ENCODE results near the gene CT55. TPM values are rescaled to one million over a fixed set of nuclear protein-coding genes. Genes with fewer than 3 reads are reported as not detected.
"Not testable (repeated sequence)": the region's sequence is repeated elsewhere in the genome, so short reads cannot be mapped to it uniquely, and the experiment has no call there.

CT55 gene, protein sequence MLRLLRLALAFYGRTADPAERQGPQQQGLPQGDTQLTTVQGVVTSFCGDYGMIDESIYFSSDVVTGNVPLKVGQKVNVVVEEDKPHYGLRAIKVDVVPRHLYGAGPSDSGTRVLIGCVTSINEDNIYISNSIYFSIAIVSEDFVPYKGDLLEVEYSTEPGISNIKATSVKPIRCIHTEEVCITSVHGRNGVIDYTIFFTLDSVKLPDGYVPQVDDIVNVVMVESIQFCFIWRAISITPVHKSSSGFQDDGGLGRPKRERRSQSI
- polyA plus RNA-seq (2014; cell fraction: cytosol; rRNA removed) = 0.34 TPM in 1 of 2 replicates, not detected in the other
- polyA plus RNA-seq (2014; cell fraction: nucleus; rRNA removed) = 0.21 TPM in 1 of 2 replicates, not detected in the other

DNA sequence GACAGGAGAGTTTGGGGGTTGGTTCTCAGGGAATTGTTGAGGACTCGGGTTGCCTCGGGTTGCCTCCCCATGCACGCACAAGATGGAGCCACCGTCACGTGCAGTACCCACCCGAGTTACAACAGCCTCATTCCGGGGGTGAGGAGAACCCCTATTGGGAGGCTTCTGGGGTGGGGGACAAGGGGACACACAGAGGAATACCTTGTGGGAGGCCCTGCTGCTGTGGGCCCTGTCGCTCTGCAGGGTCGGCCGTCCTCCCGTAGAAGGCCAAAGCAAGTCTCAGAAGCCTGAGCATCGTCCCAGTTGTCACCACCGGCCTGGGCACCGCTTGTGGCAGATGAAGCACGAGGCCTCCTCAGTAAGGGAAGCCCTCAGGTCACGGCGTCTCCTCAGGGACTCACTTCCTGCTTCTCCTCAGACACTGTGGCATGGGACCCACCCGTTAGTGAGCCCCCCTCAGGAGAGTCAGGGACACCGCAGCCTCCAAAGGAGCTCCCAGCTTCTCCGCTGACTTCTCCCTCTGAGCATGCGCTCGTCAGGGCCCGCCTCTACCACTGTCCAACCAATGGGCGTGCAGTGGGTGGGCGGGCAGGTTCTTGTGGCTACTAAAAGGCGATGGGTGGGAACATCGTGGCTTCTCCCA is at the start of gene CT55:
CT55 (minus strand) TSS at position 522 of the 643 bp plus-strand sequence; CDS start at position 295, 227 bp downstream.
- DNase-seq (ENCODE audit: low spot score) = peak; percentile 2

DNA sequence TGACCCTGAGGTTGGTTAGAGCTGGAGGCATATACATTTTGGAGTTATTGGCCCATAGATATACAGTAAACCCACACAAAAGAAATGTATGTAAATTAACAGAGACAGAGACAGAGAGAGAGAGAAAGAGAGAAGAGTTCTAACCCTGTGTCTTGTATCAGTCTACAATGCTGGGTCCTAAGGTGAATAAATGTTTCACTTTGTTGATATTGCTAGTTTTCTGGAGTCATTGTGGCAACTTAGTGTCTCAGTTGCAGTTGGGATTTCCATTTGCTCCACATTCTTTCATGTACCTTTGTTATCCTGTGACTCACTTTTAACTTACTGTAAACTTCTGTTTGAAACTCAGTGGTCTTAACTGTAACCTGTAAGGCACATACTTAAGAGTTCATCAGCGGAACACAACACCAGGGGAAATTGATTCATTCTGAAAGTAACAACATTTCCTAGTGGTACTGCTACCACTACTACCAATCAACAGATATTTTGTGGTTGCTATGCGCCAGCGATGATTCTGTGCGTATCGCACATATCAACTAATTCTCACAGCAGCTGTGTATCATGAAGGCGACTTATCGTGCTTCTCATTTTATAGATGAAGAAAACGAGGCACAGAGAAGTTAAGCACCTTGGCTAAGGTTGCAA is 42.1 kb upstream of the CT55 start:
- no peak for DNase-seq (ENCODE audit: low spot score)

DNA sequence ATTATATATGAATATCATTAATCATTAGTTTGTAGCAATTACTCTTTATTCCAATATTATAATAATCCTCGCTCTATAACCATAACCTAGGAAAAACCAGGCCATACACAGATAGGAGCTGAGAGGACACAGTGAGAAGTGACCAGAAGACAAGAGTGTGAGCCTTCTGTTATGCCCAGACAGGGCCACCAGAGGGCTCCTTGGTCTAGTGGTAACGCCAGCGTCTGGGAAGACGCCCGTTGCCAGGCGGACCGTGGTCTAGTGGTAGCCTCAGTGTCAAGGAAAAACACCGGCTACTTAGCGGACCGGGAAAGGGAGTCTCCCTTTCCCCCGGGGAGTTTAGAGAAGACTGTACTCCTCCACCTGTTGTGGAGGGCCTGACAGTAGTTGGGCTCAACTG is 35.2 kb upstream of the CT55 start:
- DNase-seq (ENCODE audit: low spot score) = not testable (repeated sequence)

DNA sequence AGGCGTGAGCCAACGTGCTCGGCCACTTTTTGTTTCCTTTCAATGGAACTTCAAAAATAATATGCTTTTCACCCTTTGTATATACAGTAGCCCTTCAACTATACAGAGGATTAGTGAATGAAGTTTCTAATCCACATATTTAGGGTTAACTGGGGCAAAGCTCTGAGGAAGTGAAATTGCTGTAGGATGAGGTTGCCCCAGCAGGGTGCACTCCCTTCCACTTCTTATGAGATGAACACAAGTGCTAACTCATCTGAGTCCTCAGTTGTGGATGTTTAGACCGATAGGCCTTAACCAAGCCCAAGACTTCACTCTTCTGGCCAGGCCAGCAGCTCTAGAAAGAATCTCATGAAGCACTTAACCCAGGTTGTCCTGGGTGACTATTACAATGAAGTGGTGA is 29.1 kb upstream of the CT55 start:
- no peak for DNase-seq (ENCODE audit: low spot score)

DNA sequence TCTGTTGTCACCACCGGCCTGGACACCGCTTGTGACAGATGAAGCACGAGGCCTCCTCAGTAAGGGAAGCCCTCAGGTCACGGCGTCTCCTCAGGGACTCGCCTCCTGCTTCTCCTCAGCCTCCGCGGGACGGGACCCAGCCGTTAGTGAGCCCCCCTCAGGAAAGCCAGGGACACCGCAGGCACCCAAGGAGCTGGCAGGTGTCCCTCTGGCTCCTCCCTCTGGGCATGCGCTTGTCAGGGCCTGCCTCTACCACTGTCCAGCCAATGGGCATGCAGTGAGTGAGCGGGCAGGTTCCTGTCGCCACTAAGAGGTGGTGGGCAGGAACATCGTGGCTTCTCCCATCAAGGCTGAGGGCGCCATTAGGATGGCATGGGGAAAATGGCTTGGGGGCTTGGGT is 23.5 kb upstream of the CT55 start:
- peak; percentile 17 for DNase-seq (ENCODE audit: low spot score)

DNA sequence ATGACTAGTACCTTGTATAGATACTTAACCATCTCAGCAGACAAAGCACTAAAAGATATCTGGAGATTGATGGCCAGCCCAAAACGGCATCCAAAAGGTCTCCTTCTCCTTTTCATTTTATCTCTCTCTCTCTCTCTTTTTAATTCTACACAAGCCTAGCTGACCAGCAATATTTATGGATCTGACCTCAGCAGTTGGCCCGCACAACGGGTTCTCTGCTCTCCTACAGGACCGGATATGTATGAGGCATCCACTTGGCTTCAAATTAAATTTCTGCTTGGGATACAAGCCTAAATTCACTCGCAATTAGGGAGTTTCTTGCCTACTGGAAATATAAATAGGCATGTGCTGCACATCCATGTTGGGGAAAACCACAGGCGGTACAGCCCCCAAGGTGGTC is 22.5 kb upstream of the CT55 start:
- no peak for DNase-seq (ENCODE audit: low spot score)

DNA sequence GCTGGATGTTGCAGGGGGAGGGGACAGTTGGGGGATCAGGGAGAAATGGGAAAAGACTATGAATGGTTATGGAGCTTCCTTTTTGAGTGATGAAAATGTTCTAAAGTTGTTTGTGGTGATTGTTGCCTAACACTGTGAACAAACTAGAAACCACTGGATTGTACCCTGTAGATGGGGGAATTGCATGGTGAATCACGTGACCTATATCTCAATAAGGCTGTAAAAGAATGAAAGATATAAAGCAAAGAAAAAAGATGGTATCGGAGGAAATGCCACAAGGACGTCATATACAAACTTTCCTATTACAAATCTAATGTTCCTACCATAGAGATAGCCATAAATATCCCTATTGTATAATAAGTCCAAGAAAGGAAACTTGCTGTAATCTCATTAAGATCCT is 20.6 kb upstream of the CT55 start:
- no peak for DNase-seq (ENCODE audit: low spot score)

DNA sequence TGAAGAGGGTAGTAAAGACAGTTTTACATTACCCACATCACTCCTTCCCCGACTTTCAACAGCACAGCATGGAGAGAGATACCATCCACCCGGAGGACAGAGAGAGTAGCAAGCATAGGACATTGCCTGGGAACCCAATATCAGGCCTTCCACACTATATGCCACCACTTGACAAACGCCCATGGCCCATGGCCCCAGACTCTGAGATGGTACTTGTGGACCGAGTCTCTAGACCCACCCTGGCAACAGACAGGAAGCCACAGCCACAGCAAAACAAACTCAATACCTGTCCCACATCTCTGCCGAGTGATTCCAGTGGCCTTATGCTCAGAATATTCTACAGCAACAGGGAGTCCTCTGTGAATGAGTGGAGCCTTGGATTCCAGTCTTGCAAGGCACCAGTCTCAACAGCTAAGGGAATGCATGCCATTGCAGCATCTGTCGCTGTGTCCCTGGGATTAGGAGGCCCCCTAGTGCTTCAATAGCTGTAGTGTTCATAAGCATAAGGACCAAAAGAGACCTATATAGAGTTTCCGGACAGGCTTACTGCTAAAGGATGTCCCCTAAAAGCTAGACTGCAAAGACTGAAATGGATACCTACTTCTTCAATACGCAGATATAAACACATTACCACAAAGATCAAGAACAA is 14.7 kb upstream of the CT55 start:
- DNase-seq (ENCODE audit: low spot score) = peak; percentile 40

DNA sequence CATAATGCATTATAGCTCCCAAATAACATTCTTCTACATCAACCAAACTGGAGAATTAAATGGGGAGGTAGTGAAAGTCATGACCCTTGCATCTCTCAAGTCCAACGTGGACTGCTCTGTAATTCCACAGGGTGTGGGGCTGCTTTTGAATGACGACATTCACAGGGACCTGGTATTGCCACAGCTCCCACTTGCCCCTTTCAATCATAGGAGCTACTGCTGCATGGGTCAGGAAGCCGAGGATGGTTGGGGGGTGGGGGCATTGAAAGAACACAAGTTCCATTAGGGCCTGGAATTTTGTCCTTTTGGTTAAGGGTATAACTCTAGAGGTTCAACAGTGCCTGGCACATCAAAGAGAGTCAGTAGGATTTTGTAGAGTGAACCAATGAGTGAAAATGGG is 7.4 kb upstream of the CT55 start:
- DNase-seq (ENCODE audit: low spot score) = no peak

DNA sequence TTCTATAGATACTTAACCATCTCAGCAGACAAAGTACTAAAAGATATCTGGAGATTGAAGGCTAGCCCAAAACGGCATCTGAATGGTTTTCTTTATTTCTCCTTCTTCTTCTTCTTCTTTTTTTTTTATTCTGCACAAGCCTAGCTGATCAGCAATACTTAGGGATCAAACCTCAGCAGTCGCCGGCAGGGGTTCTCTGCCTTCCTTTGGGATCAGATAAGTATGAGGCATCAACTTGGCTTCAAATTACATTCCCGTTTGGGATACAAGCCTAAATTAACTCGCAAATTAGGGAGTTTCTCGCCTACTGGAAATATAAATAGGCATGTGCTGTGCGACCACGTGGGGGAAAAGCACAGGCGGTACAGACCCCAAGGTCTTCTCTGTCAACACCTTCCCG is 730 bp downstream of the CT55 start:
- no peak for DNase-seq (ENCODE audit: low spot score)

DNA sequence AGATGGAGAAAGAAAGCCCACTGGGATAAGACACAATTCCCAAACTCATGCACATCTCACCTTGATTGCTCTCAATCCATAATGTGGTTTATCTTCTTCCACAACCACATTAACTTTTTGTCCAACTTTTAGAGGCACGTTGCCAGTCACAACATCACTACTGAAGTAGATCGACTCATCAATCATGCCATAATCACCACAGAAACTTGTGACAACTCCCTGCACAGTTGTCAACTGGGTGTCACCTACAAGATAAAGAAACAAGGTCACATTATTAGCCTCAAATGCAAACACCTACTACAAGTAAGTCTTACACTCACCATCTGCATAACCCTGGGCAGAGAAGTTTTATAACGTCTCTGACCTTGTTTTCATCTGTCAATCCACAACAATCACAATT is 1.7 kb downstream of the CT55 start:
- not testable (repeated sequence) for DNase-seq (ENCODE audit: low spot score)

DNA sequence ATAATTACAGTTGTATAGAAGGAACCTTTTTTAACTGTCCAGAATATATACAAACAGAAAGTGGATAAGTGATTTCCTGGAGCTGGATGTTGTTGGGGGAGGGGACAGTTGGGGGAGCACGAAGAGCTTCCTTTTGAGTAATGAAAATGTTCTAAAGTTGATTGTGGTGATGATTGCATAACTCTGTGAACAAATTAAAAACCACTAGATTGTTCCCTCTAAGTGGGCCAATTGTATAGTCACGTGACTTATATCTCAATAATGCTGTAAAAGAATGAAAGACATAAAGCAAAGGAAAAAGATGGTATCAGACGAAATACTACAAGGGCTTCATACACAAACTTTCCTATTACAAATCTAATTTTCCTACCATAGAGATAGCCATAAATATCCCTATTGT is 2.7 kb downstream of the CT55 start:
- no peak for DNase-seq (ENCODE audit: low spot score)

DNA sequence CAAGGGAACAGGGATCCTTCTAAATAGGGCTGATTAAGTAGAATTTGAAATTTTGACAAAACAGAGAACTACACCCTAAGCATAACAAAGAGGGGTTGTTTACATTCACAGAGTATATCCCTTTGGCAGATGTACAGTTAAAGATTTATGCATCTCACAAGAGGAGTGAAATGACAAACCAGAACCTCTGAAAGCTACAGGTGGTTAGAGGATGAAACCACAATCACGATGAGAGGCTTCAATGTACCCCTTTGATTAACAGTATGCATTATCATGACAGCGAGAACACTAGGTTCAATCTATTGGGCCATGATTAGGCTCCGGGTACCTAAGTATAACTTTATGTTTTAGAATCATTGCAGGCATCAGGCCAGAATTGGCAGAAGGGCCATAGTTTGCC is 16.5 kb downstream of the CT55 start:
- DNase-seq (ENCODE audit: low spot score) = not testable (repeated sequence)

DNA sequence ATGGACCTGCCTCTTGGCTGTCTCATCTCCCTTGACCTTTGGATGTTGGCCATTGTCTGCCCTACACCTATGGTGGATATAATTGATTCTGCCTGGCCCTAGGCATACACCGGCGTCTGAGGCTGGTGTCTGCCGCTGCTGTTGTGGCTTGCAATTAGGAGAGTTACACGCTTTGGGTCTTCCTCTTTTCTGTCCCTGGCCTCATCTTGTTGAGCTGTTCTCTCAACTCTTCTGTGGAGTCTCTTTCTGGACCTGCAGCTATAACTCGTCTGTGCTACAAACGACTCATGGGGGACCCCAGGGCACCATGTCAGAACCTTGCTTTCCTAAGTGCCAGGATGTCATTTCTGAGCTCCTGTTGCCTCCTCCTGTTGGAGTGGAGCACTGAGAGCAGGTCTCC is 45.1 kb downstream of the CT55 start:
- not testable (repeated sequence) for DNase-seq (ENCODE audit: low spot score)

DNA sequence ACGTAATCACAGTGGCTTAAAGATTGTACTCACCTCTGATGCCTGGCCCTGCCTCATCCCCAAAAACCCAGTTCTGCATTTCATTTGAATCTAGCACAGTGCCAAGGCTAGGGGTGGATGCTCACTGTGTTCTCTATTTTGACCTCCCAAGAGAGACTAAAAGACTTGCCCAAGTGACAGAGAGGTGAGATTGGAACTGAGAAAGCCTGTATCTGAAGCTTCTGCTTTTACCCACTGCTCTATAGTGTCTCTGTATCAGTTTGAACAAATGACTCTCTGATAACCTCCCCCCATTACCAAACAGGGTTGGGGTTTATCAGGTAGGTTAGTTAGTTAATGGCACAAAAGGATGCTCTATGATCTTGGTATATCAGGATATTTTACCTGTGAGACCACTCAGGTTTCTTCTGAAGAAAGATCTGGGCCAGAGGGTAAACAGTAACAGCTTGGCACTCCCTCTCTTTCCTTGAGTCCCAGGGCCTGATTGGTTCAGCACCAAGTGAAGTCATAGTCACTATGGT is 51.1 kb downstream of the CT55 start, which contains the start of gene ETDB:
ETDB (minus strand) TSS at position 471 of the 521 bp plus-strand sequence. CDS start 1,265 bp downstream, outside the sequence.
- not testable (repeated sequence) for DNase-seq (ENCODE audit: low spot score)

DNA sequence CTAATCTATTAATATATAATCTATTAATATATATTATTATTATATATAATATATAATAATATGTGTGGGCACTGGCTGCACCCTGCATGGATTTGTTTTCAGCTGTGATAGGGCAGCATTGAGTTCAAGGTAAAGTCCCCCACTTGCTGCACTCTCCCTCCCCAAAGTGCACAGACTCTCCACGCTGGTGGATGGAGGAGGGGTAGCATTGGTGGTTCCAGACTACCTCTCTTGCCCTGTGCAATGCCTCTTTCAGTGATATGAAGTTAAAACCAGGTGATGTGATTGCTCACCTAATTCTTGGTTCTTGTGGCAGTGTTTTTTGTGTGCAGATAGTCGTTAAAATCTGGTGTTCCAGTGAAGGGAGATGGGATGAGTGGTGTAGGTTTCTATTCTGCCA is 55.1 kb downstream of the CT55 start:
- not testable (repeated sequence) for DNase-seq (ENCODE audit: low spot score)

DNA sequence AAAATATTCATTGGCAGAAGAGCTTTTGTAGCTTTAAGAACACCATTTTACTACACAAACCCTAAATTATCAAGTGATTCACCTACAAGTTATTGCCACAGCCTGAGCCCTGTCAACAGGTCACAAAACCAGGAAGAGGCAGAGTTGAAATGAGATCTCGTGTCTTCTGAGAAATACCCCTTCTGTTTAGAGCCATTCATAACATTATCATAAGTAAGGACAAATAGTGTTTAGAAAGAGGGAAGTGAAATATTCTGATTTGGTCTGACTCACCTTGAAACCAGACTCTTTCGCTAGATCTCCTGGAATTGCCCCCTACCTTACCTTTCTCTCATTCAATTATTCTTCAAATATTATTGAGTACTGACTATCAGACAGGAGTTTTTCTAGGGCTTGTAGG is 56.8 kb downstream of the CT55 start:
- no peak for DNase-seq (ENCODE audit: low spot score)

DNA sequence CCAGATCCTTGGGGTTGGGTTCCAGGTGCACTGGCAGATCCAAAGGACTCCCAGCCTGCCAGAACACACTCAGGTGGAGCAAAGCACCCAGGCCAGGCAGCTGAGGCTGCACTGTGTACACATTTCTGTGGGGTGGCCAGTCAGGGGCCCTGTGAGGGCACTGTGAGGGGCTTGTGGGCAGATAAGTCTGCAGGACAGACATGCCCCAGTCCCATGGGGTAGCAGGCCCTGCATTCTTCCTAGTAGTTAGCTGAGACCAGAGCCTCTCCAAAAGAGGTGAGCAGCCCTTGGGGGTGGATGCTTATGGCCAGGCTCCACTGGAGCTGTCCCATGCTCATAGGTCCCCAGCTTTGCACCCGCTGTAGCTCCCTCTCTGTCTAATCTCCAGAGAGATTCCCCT is 58.5 kb downstream of the CT55 start:
- no peak for DNase-seq (ENCODE audit: low spot score)

DNA sequence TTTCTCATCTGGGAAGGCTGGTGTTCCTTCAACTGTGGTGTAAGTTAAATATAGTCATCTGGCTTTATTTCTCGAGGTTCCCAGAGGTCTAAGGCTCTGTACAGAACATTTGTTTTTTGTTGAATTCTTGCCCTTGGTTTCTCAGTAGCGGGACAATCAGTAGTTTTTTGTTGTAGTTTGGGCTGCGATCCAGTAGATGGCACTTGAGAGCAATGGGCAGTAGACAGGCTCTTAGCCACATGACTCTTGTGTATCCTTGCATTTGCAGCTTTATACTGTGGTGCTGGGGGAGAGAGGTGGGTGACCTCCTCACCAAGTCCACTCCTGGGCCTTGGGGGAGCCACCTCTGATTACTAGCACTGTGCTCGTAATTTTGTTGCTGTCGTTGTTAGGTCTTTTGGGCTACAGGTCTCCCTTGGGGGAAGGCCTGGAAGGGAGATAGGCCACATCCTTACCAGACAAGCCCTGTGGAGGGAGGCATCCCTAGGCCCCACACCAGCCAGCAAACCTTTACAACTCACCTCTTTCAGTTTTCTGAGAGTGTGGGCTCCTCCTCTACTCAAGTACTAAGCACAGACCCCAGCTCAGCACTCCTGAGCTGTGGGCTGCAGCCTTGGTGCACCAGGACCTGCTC is 59.0 kb downstream of the CT55 start:
- peak; percentile 12 for DNase-seq (ENCODE audit: low spot score)

DNA sequence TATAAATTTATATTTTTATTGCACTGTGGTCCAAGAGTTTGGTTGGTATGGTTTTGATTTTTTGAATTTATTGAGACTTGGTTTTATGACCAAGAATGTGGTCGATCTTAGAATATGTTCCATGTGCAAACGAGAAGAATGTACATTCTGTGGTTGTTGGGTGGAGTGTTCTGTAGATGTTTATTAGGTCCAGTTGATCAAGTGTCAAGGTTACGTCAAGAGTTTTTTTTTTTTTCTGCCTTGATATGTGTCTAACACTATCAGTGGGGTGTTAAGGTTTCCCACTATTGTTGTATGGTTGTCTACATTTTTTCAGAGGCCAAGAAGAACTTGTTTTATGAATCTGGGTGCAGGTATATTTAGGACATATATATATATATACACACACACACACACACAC is 61.6 kb downstream of the CT55 start:
- DNase-seq (ENCODE audit: low spot score) = no peak
